ENCODE data around the gene HNRNPA3. TPM values are rescaled to one million over a fixed set of nuclear protein-coding genes. Genes with fewer than 3 reads are reported as not detected.

The HNRNPA3 gene
- total RNA-seq, 1 experiment from 2014 or later = 328 TPM

GRCh38 chr2:177204417-177204816 lies 8.2 kb upstream of the HNRNPA3 start:
- TF ChIP-seq FOSL1 (IDR thresholded peaks at IDR 0.05; ENCODE audit: low read depth) = no peak
- no peak for TF ChIP-seq ELF1 (IDR thresholded peaks at IDR 0.05; ENCODE audit: borderline replicate concordance, low read depth)
- TF ChIP-seq RAD21 (IDR thresholded peaks at IDR 0.05; ENCODE audit: low read depth) = no peak
- TF ChIP-seq, protein P1, sequence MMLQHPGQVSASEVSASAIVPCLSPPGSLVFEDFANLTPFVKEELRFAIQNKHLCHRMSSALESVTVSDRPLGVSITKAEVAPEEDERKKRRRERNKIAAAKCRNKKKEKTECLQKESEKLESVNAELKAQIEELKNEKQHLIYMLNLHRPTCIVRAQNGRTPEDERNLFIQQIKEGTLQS (IDR thresholded peaks at IDR 0.05) = no peak
- no peak for TF ChIP-seq YY1 (IDR thresholded peaks at IDR 0.05; ENCODE audit: extremely low read depth, insufficient replicate concordance, low read depth, low read length)
- no peak for TF ChIP-seq CEBPB (IDR thresholded peaks at IDR 0.05; ENCODE audit: low read depth)
- TF ChIP-seq EZH2phosphoT487 (IDR thresholded peaks at IDR 0.05; ENCODE audit: borderline replicate concordance) = no peak
- TF ChIP-seq, protein P2, sequence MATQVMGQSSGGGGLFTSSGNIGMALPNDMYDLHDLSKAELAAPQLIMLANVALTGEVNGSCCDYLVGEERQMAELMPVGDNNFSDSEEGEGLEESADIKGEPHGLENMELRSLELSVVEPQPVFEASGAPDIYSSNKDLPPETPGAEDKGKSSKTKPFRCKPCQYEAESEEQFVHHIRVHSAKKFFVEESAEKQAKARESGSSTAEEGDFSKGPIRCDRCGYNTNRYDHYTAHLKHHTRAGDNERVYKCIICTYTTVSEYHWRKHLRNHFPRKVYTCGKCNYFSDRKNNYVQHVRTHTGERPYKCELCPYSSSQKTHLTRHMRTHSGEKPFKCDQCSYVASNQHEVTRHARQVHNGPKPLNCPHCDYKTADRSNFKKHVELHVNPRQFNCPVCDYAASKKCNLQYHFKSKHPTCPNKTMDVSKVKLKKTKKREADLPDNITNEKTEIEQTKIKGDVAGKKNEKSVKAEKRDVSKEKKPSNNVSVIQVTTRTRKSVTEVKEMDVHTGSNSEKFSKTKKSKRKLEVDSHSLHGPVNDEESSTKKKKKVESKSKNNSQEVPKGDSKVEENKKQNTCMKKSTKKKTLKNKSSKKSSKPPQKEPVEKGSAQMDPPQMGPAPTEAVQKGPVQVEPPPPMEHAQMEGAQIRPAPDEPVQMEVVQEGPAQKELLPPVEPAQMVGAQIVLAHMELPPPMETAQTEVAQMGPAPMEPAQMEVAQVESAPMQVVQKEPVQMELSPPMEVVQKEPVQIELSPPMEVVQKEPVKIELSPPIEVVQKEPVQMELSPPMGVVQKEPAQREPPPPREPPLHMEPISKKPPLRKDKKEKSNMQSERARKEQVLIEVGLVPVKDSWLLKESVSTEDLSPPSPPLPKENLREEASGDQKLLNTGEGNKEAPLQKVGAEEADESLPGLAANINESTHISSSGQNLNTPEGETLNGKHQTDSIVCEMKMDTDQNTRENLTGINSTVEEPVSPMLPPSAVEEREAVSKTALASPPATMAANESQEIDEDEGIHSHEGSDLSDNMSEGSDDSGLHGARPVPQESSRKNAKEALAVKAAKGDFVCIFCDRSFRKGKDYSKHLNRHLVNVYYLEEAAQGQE (IDR thresholded peaks at IDR 0.05; ENCODE audit: low read depth) = no peak
- TF ChIP-seq SIN3A (IDR thresholded peaks at IDR 0.05; ENCODE audit: low read depth) = no peak
- no peak for TF ChIP-seq SRF (IDR thresholded peaks at IDR 0.05; ENCODE audit: low read depth)
- TF ChIP-seq ZNF274 (IDR thresholded peaks at IDR 0.05; ENCODE audit: low read depth, low read length) = no peak
- no peak for TF ChIP-seq CBX3 (IDR thresholded peaks at IDR 0.05; ENCODE audit: low read depth)
- no peak for TF ChIP-seq EZH2 (IDR thresholded peaks at IDR 0.05)
- no peak for TF ChIP-seq JUND (IDR thresholded peaks at IDR 0.05)
- TF ChIP-seq SP1 (IDR thresholded peaks at IDR 0.05; ENCODE audit: low read depth) = no peak
- H3K27me3 ChIP-seq (ENCODE audit: insufficient read depth, low read length) = no peaks in the 10 kb centered on the region
- no peak overlapping the region for H3K9ac ChIP-seq (ENCODE audit: low read length)
- CTCF ChIA-PET = interaction anchor here (1.2 kb wide), 1 partner anchor 8 kb away, joined by 3 read pairs; no protein-coding TSS in a partner anchor
- no peak overlapping the region for H2AFZ ChIP-seq (ENCODE audit: low read depth, low read length, poor library complexity, severe bottlenecking)
- H3K9me3 ChIP-seq (ENCODE audit: control insufficient read depth in 1 of 2, insufficient read depth in 1 of 2, low read depth in 1 of 2, low read length in 2 of 2) = no peaks in the 10 kb centered on the region
- BruUV-seq (replicated peaks) = no TSS peak
- no peaks in the 10 kb centered on the region for H3K36me3 ChIP-seq (ENCODE audit: control insufficient read depth in 1 of 2, insufficient read depth in 2 of 2, low read length in 2 of 2)
- DNase-seq (ENCODE audit: low read depth, low spot score) (no peak), ATAC-seq (no peak)
- H3K79me2 ChIP-seq (ENCODE audit: insufficient read depth, low read length) = no peaks in the 10 kb centered on the region; the same call in 1 of the 2 replicates
- RAD21 ChIA-PET (ENCODE audit: low non-redundant PET in 1 of 2, low total read pairs in 2 of 2, uncharacterized antibody in 2 of 2, unreplicated experiment in 2 of 2) = no interaction called here
- no peaks in the 10 kb centered on the region for H3K9me2 ChIP-seq (ENCODE audit: insufficient read depth)
- H3K4me2 ChIP-seq (ENCODE audit: low read length) = no peak overlapping the region
- H3K4me3 ChIP-seq (replicated peaks in 1 of 2; ENCODE audit: low read depth in 1 of 2, low read length in 2 of 2) = no peak overlapping the region
- H4K20me1 ChIP-seq (ENCODE audit: insufficient read depth) = no peaks in the 10 kb centered on the region
- H3K27ac ChIP-seq (ENCODE audit: low read depth, low read length) = no peak overlapping the region
- intact Hi-C loops (cut with micrococcal nuclease) = no loop called here
- POLR2A ChIA-PET = no interaction called here
- H3K4me1 ChIP-seq (ENCODE audit: control insufficient read depth in 1 of 2, insufficient read depth in 2 of 2, low read length in 2 of 2) = no peaks in the 10 kb centered on the region
